ENCODE results near the gene STMN1.
A peak's percentile ranks its signal among the peaks of the same experiment; 100 is the strongest.
"Not testable (repeated sequence)": the region's sequence is repeated elsewhere in the genome, so short reads cannot be mapped to it uniquely, and the experiment has no call there.

Gene STMN1

DNA sequence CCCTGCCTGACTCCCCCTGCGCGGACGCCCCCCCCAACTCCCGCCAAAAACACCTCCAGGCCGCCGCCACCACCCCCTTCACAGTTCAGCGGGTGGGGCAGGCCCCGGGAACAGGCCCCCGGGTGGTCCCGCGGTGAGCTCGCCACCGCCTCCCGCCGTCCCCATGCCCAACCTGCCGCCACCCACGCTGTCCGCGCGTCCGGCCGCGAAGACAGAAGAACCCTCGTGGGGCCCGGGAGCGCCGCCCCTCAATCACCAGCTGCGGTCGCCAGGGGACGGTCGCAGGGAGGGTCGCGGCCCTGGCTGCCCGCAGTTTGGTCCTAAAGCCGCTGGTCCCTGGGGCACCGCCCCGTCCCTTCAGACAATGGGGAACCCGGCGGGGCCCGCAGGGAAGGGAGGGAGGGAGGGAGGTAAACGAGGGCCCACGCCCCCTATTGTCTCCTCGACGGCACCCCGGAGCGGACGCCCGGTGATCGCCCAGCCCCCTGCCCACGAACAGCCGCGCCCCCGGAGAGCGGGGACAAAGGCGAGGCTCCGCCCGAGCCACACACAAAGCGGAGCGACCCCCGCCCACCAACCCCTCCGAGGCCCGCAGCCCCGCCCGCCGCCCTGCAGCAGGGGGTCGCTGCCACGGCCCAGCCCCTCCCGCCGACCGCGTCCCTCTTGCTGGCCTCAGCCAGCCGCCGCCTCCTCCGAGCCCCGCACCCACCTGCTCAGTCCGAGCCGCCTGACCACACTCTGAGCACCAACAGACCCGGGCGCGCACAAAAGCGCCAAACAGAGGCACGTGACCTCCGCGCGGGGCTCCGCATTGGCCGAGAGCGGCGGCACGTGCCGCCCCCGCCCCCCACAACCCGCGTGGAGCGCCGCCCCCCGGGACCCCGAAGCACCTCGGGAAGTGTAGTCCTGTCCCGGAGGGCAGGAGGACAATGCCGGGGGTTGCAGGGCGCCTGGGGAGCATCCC lies at the start of gene STMN1:
Gene STMN1, minus strand, starts transcription at position 740 of the 964 bp plus-strand sequence. CDS start 1,743 bp downstream, outside the sequence.
- peak; percentile 86 for DNase-seq

DNA sequence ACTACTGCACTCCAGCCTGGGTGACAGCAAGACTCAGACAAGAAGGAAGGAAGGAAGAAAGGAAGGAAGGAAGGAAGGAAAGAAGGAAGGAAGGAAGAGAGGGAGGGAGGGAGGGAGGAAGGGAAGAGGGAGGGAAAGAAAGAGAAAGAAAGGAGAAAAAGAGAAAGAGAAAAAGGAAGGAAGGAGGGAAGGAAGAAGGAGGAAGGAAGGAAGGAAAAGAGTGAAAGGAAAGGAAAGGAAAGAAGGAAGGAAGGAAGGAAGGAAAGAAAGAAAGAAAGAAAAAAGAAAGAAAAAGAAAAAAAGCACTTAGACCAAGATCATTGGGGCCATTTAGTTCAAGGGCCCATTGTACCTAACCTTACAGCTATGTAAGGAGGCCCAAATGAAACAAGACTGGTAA lies 49.3 kb upstream of the STMN1 start:
- DNase-seq: no peak

DNA sequence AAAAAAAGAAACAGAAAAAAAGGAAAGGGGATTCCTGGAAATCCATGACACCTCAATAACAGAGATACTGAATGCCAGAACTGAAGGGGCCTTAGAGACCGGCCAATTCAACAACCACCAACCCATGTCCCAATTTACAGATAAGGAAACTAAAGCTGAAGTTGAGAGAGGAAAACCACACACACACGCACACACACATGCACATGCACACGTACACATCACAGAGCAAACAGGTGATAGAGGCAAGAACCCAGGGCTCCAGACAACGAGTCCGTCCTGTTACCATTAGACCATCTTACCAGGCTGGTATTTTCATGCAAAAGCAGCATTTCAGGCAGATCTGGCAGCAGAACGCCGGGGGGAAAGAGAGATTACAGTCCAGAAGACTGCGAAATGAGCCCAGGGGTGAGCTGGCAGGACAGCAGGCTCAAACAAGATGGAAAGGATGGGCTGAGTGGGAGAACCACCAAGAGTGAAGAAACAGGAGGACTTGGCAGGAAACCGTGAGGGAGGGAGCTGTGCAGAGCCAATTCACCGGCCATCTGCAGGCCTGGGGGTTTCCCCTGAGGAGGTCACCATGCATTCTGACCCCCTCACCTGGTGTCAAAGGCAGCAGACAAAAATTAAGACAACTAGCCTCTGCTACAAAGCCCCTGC lies 48.2 kb upstream of the STMN1 start:
- DNase-seq: no peak

DNA sequence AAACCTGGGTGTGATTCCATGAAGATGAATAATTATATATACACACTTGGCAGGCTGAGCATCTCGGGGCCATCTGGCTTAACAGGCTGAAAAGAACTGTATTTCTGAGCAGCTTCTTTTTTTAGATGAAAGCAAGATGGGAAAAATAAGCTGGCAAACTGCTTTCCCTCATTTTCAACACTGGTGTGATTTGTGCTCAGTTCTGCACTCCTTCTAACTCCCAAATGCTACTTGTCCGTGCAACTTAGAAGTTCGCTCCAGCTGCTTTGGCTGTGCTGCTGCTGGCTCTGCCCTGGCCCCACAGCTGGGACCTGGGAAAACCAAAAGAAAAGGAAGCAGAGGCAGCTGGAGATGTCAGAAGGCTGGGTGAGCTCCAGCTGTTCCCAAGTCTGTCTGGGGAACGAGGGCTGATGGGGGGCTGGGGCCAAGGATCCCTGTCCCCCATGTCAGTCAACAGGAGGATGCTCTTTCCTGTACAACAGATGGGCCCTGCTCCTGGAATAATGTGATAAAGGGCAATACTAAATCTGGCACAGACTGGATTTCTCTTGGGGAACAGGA lies 46.7 kb upstream of the STMN1 start:
- DNase-seq: peak; percentile 98

DNA sequence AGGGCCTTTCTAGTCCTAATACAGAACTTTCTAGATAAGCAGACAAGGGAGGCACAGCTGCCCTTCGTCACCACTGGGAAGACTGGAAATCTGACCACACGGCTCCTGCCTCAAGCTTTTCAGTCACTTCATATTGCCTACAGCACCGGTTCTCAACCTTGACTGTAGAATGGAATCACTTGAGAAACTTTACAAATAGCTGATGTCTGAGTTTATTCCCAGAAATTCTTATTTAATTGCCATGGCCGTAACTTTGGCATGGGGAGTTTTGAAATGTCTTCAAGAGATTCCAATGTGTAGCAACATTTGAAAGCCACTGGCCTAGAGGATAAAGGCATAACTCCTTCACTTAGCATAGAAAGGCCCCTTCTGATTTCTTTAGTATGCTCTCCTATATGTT lies 42.4 kb upstream of the STMN1 start:
- DNase-seq: no peak

DNA sequence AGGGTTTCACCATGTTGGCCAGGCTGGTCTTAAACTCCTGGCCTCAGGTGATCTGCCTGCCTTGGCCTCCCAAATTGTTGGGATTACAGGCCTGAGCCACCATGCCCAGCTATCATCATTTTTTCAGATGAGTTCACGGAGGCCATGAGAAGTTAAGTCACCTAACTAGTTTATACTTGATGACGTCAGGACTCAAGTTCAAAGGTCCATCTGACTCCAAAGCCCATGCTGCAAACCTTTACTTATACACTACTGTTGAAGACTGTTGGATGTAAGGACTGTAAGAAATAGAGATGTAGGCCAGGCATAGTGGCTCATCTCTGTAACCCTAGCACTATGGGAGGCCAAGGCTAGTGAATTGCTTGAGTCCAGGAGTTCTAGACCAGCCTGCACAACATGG lies 40.8 kb upstream of the STMN1 start:
- DNase-seq: no peak

DNA sequence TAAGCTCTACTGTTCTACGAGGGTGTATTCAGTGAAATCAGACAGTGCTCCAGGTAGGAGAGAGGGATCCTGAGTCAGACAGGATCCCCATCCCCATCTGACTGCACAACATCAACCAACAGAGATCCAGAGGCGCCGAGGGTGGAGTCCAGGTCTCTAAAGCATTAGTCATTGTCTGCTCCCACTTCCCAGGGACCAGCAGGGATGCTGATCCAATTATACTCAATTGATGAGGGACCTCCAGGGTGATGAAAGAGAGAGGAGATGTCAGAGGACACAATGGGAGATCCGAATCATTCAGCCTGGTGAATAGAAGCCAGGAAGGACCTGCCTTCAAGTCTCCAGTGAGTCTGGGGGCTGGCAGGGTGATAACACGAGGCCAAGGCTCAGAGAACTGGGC lies 39.5 kb upstream of the STMN1 start:
- no peak for DNase-seq

DNA sequence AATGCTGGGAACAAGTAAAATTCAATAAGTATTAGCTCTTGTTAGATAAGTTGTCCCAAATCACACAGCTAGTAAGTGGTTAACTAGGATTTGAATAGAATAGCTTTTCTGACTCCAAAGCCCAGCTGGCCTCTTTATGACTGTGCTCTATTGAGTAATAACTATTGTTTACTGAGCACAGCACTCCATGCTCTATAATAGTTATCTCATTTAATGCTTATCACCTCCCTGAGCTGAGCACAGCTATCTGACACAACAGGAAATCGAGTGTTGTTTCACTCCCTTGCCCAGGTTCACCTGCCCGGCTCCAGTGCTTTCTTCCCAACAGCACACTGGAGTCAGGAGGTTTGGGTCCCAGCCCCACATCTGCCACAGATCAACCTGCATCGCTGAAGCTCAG lies 38.8 kb upstream of the STMN1 start:
- no peak for DNase-seq

DNA sequence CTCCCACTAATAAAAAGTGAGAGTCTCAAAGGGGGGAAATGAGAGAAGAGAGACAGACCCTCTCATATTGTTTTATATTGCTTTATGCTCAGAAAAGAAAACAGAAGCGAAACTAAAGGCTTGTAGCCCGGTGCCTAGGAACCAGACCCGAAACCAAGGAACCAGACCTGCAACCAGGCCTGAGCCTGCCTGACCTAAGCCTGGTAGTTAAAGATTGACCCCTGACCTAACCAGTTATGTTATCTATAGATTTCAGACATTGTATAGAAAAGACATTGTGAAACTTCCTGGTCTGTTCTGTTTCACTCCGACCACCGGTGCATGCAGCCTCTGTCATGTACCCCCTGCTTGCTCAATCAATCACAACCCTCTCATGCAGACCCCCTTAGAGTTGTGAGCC lies 37.3 kb upstream of the STMN1 start:
- DNase-seq: not testable (repeated sequence)

DNA sequence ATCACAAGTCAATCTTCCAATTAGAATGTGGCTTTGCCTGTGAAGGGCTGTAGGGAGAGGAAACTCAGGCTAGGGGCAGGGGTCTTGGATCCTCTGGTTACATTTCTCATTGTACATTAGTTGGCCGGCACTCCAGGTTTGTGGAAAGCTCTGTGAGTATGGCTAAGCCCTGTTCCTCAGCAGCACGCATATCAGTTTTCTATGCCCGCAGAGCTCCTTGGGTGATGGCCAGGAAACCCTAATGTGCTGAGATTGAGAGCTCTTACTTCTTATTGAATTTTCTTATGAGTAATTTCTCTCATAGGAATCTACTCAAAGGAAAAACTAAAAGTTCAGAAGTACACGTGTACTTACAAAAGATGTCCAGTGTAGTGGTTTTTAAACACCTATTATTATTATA lies 30.7 kb upstream of the STMN1 start:
- DNase-seq: no peak

DNA sequence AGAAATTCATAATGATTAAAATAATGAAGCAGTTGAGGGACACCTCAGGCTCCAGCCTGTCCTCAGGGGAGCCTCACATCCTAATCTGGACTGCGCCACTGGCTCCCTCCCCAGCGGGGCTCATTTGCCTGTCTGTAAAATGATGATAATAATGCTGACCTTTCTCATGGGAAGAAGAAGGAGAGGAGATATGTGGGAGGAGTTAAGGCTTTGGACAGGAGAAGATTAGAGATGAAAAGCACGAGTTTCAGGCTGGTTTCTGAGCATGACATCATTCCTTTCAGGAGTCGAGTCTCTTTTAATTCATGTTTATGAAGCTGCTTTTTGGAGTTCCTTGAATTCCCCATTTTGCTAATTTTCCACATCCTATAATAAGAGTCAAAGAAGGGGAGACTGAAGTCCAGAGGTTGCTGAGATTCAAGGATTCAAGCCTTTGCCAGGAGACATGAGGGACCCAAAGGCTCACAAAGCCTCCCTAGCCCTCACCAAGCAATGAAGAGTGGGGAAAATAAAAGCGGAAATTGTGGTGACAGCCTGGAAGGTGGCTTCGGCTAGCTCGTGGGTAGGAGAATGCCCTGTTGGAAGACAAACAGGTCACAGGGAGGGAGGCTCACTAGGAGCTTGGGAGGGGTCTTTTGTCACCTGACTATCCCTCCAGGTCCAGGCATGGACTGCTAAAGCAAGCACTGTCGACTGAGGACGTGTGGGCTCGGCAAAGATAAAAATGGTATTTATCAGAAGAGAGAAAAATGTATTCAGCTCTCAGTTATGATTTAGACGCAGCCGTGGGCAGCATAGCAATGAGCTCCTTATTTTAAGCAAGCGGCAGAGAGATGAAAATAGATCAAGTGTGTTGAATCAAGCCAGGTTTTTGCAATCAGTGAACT lies 27.5 kb upstream of the STMN1 start:
- DNase-seq: no peak

DNA sequence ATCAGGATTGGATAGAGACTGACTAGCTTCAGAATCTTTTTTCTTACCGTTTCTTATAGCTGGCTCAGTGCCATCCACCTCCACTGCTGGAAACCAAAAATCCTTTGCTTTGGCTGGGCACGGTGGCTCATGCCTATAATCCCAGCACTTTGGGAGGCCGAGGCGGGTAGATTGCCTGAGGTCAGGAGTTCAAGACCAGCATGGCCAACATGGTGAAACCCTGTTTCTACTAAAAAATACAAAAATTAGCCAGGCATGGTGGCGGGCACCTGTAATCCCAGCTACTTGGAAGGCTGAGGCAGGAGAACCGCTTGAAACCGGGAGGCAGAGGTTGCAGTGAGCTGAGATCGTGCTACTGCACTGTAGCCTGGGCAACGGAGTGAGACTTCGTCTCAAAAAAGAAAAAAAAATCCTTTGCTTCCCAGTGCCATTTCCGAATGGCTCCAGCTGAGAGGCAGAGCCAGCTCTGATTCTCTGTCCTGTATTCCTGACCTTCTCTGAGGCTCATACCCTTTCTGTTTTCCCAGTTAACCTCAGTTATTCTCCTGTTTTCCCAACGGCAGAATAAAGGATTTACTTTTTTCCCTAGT lies 26.7 kb upstream of the STMN1 start:
- not testable (repeated sequence) for DNase-seq

DNA sequence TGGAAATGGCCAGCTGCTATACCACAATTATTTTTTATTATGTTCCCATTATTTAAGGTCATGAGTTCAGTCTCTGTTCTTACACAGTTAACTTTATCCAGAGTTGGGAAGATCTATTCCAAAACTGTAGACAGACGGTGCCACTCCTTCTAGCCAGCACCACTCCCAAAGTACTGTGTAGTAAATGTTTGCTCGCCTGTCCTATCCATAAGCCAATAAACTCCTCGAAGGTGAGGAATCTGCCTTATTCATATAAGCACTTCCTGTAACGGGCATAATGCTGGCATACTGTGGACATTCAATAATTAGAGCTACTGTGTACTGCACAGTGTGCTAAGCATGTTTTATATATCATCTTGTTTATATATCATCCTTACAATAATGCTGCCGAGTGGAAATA lies 26.1 kb upstream of the STMN1 start:
- no peak for DNase-seq

DNA sequence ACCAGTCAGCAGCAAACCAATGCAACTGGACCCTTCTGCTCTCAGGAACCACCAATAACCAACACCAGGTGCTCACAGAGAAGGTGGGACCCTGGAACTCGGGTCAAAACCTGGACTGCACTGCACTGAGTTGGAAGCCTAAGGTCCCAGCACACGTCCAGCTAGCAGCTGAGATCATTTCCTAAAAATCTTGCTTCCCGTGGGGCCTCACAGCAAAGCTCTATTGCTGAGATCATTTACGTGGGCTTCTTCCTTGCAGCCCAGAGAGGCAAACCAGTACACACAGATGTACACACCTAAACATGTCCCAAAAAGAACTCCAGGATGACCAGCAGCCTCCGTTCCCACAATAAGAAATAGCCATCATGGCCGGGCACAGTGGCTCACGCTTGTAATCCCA lies 22.8 kb upstream of the STMN1 start:
- DNase-seq: no peak

DNA sequence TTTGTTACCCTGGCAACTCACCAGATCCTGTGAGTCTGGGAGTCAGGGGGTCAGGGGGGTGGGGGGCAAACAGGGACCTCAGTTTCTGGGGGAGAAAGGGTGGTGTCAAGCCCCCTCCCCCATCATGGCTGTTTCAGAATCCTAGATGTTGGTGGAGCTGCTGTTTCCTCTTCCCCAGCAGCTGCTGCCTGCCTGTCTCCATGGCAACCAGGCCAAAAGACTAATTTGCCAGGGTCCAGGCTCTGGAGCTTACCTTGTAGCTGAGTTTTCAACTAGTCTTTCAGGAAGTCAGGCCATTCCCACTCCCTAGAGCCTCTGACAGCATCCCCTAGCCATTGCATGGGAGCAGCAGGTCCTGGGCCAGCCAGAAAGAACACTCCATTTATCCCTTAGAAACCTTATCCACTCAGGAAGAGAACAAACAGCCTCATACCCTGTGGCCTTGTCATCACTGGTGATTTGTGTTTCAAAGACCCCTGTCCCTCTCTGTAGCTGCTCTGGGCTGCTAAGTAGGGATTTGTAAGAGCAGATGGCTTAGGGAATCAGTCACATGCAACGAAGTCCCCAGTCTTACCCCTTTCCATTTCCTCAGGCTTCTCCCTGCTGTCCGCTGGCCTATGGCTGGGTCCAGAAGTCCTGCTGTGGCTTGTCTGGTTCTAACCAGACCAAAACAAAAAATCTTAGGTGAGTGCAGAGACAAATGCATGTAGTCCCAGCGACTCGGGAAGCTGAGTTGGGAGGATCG lies 21.5 kb upstream of the STMN1 start:
- peak; percentile 47 for DNase-seq

DNA sequence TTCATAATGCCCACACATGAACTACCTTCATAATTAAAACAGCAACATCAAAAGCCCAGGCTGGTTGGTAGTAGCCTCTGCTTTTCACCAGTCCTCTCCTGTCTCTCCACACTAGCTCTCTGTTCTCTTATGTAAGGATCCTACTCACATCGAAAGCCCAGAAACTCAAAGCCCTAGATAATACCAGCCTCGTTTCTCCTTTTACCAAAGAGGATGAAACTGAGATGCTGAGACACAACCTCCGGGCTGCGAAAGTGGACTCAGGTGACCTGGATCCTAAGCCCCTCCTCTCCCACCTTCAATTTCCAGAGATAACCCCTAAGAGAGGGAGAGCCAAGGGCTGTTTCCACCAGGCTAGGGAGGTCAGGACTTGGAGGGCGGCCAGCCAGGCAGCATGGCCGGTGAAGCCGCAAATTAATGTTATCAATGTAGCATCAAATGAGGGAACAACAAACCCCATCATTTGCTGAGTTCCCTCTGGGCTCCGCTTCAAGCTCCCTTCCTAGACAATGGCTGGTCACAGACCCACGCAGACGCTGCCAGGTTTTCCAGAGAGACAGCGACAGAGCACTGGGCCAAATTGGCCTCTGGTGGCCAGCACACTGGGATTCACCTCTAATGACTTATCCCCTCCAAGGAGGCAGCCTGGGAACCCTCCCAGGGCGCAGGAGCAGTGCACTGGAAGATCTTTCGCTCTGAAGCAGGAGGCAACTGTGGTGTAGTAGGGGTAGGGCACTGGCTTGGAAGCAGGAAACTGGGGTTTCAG lies 20.7 kb upstream of the STMN1 start:
- no peak for DNase-seq

DNA sequence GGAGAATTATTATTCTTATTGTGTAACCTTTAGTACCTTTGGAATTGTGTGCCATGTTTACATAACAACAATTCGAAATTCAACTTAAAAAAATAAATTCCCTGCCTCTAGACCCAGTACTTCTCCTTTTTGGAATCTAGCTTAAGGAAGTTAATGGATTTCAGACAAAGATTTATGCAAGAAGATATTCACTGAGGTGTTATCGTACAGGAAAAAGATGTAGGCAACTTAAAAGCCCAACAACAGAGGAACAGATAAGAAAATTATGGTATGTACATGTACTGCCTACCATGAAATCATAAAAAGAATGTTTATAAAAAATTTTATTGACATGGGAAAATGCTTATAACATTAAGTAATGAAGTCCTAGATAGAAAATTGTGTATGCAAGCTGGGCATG lies 18.2 kb upstream of the STMN1 start:
- no peak for DNase-seq

DNA sequence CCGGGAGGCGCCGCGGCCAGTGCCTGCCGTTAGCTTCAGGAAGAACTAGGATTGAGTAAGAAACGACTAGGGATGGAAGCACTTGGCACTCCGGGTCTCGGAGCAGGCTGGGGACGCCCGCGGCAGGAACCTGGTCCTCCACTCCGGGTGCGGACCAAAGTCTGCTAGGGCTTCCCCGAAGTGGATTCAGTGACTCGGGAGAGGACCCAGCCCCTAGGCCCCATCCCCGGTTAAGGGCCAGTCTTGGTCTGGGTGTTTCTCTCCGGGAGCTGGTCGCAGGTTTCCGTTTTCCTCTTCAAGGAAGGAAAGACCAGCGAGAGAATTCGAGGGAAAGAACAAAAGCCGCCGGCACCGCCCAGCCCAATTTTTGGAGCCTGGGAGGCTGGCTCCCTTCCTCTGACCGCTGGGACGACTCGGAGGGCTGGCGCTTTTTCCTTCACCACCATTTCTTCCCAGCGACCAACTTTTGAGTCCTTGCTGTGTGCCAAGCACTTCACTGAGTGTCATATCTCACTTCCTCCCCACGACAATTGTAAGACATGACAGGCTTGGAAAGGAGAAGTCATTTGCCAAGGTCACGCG lies 16.8 kb upstream of the STMN1 start:
- no peak for DNase-seq

DNA sequence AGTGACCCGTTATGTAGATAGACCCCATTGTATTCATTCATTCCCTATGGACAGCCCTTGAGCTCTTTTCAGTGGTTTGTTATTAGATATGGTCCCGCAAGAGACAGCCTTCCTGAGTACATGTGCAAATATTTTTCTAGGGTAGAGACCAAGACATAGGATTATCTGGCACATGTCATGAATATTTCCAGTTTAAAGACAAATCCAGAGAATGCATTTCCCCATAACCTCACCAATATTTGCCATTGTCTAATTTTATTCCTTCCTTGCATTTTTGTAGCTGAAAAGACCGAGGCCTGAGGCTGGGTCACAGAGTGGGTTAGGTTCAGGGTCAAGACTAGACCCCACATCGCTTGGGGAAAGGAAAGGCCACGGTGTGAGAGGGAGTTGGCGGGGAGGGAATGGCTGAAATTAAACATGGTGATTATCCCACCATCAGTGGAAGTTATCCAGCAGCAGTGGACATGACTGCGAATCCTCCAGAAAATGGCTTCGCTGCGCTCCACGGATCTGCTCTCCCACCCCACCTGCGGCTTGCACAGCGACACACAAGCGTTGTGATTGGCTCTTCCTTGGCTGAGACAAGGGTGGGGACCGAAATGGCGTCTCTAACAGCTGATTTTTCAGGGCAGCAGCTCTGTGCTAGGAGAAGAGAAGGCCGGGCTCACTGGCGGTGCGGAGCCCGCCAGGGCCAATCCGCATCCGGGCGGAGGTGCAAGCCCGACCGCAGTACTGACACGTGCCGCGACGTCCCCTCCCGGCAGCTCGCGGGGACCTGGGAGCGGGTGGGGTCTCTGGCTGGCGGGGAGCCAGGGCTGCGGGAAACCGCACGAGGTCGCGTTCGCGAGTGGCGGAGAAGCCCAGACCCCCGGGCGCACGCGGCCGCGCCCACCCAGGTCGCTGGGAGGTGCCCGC lies 16.1 kb upstream of the STMN1 start:
- no peak for DNase-seq

Data from DMS 273 treated with DMSO at 0.1 percent for 48 hours (cell line).